ENCODE data around the gene SUSD6. TPM values are rescaled to one million over a fixed set of nuclear protein-coding genes. Genes with fewer than 3 reads are reported as not detected.

Gene SUSD6
- total and polyA plus RNA-seq, 2 experiments from 2014 or later = 2.8 to 3.4 TPM

- H3K4me1 Mint-ChIP-seq = peaks cover 41% of the 10 kb centered on the region
- Histone ChIP-seq H2AFZ (no peak overlapping the region), H3K79me2 (replicated peaks; ENCODE audit: insufficient read depth) (no peaks in the 10 kb centered on the region), H3K4me2 (peak overlapping the region; percentile 35; the same call in 1 of the 2 replicates), H3F3A (replicated peaks; ENCODE audit: low read depth) (no peaks in the 10 kb centered on the region), H3K9me2 (ENCODE audit: insufficient read depth) (peaks cover 2% of the 10 kb centered on the region; the same call in 1 of the 2 replicates), H3K27ac (ENCODE audit: low read depth) (no peak overlapping the region), H3K36me3 (ENCODE audit: insufficient read depth) (no peaks in the 10 kb centered on the region), H3K4me3 (no peak overlapping the region), H3K4me1 (ENCODE audit: insufficient read depth) (peaks cover 28% of the 10 kb centered on the region), H3K27me3 (ENCODE audit: insufficient read depth) (no peaks in the 10 kb centered on the region), H4K20me1 (replicated peaks; ENCODE audit: insufficient read depth) (no peaks in the 10 kb centered on the region)
- H3K36me3 Mint-ChIP-seq (ENCODE audit: low read depth) = no peaks in the 10 kb centered on the region
- H3K27me3 Mint-ChIP-seq (ENCODE audit: insufficient read depth, low read depth, poor library complexity) = peaks cover 8% of the 10 kb centered on the region
- H3K27ac Mint-ChIP-seq = peak overlapping the region; percentile 82; the same call in 1 of the 2 replicates
- no peak overlapping the region for H3K4me3 Mint-ChIP-seq
- peak; percentile 13; the same call in 1 of the 3 replicates for ATAC-seq
- no peak for DNase-seq (ENCODE audit: low spot score)
- TF ChIP-seq EZH2phosphoT487 (IDR thresholded peaks at IDR 0.05; ENCODE audit: unreplicated experiment) (no peak), POLR2AphosphoS5 (IDR thresholded peaks at IDR 0.05; ENCODE audit: low read depth) (no peak), EZH2 (IDR thresholded peaks at IDR 0.05; ENCODE audit: low read depth, unreplicated experiment) (no peak), JUNB (IDR thresholded peaks at IDR 0.05; ENCODE audit: unreplicated experiment) (no peak), NANOG (IDR thresholded peaks at IDR 0.05; ENCODE audit: borderline replicate concordance) (no peak), STAT1 (IDR thresholded peaks at IDR 0.05; ENCODE audit: unreplicated experiment) (no peak), ZNF331 (CRISPR knock-in tag; IDR thresholded peaks at IDR 0.05; ENCODE audit: low read depth) (no peak), ZNF114 (CRISPR knock-in tag; IDR thresholded peaks at IDR 0.05) (no peak), CREB1 (CRISPR knock-in tag; IDR thresholded peaks at IDR 0.05; ENCODE audit: low read depth) (no peak)
- TF ChIP-seq, protein P1, sequence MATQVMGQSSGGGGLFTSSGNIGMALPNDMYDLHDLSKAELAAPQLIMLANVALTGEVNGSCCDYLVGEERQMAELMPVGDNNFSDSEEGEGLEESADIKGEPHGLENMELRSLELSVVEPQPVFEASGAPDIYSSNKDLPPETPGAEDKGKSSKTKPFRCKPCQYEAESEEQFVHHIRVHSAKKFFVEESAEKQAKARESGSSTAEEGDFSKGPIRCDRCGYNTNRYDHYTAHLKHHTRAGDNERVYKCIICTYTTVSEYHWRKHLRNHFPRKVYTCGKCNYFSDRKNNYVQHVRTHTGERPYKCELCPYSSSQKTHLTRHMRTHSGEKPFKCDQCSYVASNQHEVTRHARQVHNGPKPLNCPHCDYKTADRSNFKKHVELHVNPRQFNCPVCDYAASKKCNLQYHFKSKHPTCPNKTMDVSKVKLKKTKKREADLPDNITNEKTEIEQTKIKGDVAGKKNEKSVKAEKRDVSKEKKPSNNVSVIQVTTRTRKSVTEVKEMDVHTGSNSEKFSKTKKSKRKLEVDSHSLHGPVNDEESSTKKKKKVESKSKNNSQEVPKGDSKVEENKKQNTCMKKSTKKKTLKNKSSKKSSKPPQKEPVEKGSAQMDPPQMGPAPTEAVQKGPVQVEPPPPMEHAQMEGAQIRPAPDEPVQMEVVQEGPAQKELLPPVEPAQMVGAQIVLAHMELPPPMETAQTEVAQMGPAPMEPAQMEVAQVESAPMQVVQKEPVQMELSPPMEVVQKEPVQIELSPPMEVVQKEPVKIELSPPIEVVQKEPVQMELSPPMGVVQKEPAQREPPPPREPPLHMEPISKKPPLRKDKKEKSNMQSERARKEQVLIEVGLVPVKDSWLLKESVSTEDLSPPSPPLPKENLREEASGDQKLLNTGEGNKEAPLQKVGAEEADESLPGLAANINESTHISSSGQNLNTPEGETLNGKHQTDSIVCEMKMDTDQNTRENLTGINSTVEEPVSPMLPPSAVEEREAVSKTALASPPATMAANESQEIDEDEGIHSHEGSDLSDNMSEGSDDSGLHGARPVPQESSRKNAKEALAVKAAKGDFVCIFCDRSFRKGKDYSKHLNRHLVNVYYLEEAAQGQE (IDR thresholded peaks at IDR 0.05; ENCODE audit: unreplicated experiment) = no peak
- TF ChIP-seq, protein P2, sequence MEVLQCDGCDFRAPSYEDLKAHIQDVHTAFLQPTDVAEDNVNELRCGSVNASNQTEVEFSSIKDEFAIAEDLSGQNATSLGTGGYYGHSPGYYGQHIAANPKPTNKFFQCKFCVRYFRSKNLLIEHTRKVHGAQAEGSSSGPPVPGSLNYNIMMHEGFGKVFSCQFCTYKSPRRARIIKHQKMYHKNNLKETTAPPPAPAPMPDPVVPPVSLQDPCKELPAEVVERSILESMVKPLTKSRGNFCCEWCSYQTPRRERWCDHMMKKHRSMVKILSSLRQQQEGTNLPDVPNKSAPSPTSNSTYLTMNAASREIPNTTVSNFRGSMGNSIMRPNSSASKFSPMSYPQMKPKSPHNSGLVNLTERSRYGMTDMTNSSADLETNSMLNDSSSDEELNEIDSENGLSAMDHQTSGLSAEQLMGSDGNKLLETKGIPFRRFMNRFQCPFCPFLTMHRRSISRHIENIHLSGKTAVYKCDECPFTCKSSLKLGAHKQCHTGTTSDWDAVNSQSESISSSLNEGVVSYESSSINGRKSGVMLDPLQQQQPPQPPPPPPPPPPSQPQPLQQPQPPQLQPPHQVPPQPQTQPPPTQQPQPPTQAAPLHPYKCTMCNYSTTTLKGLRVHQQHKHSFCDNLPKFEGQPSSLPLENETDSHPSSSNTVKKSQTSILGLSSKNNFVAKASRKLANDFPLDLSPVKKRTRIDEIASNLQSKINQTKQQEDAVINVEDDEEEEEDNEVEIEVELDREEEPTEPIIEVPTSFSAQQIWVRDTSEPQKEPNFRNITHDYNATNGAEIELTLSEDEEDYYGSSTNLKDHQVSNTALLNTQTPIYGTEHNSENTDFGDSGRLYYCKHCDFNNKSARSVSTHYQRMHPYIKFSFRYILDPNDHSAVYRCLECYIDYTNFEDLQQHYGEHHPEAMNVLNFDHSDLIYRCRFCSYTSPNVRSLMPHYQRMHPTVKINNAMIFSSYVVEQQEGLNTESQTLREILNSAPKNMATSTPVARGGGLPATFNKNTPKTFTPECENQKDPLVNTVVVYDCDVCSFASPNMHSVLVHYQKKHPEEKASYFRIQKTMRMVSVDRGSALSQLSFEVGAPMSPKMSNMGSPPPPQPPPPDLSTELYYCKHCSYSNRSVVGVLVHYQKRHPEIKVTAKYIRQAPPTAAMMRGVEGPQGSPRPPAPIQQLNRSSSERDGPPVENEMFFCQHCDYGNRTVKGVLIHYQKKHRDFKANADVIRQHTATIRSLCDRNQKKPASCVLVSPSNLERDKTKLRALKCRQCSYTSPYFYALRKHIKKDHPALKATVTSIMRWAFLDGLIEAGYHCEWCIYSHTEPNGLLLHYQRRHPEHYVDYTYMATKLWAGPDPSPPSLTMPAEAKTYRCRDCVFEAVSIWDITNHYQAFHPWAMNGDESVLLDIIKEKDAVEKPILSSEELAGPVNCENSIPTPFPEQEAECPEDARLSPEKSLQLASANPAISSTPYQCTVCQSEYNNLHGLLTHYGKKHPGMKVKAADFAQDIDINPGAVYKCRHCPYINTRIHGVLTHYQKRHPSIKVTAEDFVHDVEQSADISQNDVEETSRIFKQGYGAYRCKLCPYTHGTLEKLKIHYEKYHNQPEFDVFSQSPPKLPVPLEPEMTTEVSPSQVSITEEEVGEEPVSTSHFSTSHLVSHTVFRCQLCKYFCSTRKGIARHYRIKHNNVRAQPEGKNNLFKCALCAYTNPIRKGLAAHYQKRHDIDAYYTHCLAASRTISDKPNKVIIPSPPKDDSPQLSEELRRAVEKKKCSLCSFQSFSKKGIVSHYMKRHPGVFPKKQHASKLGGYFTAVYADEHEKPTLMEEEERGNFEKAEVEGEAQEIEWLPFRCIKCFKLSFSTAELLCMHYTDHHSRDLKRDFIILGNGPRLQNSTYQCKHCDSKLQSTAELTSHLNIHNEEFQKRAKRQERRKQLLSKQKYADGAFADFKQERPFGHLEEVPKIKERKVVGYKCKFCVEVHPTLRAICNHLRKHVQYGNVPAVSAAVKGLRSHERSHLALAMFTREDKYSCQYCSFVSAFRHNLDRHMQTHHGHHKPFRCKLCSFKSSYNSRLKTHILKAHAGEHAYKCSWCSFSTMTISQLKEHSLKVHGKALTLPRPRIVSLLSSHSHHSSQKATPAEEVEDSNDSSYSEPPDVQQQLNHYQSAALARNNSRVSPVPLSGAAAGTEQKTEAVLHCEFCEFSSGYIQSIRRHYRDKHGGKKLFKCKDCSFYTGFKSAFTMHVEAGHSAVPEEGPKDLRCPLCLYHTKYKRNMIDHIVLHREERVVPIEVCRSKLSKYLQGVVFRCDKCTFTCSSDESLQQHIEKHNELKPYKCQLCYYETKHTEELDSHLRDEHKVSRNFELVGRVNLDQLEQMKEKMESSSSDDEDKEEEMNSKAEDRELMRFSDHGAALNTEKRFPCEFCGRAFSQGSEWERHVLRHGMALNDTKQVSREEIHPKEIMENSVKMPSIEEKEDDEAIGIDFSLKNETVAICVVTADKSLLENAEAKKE (CRISPR knock-in tag; IDR thresholded peaks at IDR 0.05) = no peak
- TF ChIP-seq, protein P3, sequence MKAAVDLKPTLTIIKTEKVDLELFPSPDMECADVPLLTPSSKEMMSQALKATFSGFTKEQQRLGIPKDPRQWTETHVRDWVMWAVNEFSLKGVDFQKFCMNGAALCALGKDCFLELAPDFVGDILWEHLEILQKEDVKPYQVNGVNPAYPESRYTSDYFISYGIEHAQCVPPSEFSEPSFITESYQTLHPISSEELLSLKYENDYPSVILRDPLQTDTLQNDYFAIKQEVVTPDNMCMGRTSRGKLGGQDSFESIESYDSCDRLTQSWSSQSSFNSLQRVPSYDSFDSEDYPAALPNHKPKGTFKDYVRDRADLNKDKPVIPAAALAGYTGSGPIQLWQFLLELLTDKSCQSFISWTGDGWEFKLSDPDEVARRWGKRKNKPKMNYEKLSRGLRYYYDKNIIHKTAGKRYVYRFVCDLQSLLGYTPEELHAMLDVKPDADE (IDR thresholded peaks at IDR 0.05) = no peak
- TF ChIP-seq, protein P4, sequence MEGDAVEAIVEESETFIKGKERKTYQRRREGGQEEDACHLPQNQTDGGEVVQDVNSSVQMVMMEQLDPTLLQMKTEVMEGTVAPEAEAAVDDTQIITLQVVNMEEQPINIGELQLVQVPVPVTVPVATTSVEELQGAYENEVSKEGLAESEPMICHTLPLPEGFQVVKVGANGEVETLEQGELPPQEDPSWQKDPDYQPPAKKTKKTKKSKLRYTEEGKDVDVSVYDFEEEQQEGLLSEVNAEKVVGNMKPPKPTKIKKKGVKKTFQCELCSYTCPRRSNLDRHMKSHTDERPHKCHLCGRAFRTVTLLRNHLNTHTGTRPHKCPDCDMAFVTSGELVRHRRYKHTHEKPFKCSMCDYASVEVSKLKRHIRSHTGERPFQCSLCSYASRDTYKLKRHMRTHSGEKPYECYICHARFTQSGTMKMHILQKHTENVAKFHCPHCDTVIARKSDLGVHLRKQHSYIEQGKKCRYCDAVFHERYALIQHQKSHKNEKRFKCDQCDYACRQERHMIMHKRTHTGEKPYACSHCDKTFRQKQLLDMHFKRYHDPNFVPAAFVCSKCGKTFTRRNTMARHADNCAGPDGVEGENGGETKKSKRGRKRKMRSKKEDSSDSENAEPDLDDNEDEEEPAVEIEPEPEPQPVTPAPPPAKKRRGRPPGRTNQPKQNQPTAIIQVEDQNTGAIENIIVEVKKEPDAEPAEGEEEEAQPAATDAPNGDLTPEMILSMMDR (conservative IDR thresholded peaks at IDR 0.05; ENCODE audit: low read depth in 2 of 2) = no peak
- H3K9me3 Mint-ChIP-seq = no peaks in the 10 kb centered on the region
Measured at GRCh38 chr14:69660344-69661193, 49.2 kb downstream of the SUSD6 start.

Measured in GM23338 (cell line).